B cell (primary cell): ENCODE measurements around the gene TLK1. TPM values are rescaled to one million over a fixed set of nuclear protein-coding genes. Genes with fewer than 3 reads are reported as not detected.

Experiments
- ATAC-seq: fragments of 200-7000 bp; cut with Tn5 transposase; one replicate; pipeline ENCODE4 v1.10.0; 2021; ENCODE audit warnings: low read depth, mild to moderate bottlenecking, moderate number of reproducible peaks, moderate library complexity
- CTCF ChIA-PET: fragments of 350-600 bp; sonication (Branson Sonifier 250); formaldehyde crosslinking; loops from one replicate; lab custom pipeline; 2021; ENCODE audit warnings: antibody characterized with exemption, inconsistent platforms; lab: Charles Lee
- POLR2A ChIA-PET: fragments of 350-600 bp; sonication (Branson Sonifier 250); formaldehyde crosslinking; loops from one replicate; lab custom pipeline; 2021; ENCODE audit warnings: antibody characterized with exemption; lab: Charles Lee
- DNase-seq: peaks from one replicate; pipeline ENCODE4 v3.0.0; 2013
- H2AFZ ChIP-seq: 2 replicates; pipeline ENCODE4 v1.6.1; 2012; ENCODE audit warnings: mild to moderate bottlenecking, low read depth, low read length; ENCODE audit not compliant: insufficient read depth, poor library complexity, severe bottlenecking
- H3K27ac ChIP-seq, 2 donors: 1 replicate in 1 of 2; 2 replicates in 1 of 2; pipeline ENCODE4 v1.5.1; 2012 to 2013; ENCODE audit warnings: low read length in 2 of 2, mild to moderate bottlenecking in 2 of 2, moderate library complexity in 1 of 2
- H3K27me3 ChIP-seq, 4 experiments: fragments of 200-600 bp in 1 of 4; sonication (generic) in 1 of 4; replicated peaks in 1 of 4; 1 replicate in 2 of 4; 2 replicates in 2 of 4; pipeline versions ENCODE4 v1.6.1 to v1.7.0; 2013 to 2016; ENCODE audit warnings: low read length in 3 of 4, mild to moderate bottlenecking in 2 of 4, mixed read lengths in 1 of 4, moderate library complexity in 1 of 4; ENCODE audit not compliant: insufficient read depth in 4 of 4, control insufficient read depth in 3 of 4; ENCODE audit errors: control extremely low read depth in 1 of 4
- H3K36me3 ChIP-seq, 2 experiments: replicated peaks in 1 of 2; 1 replicate in 1 of 2; 2 replicates in 1 of 2; pipeline versions ENCODE4 v1.6.1 to v1.7.1; 2013; ENCODE audit warnings: low read length in 1 of 2; ENCODE audit not compliant: insufficient read depth in 2 of 2, control insufficient read depth in 1 of 2; ENCODE audit errors: control extremely low read depth in 1 of 2, extremely low read depth in 1 of 2
- H3K4me1 ChIP-seq, 2 donors: fragments of 200-600 bp in 1 of 2; sonication (generic) in 1 of 2; 1 replicate in 1 of 2; 2 replicates in 1 of 2; pipeline versions ENCODE4 v1.5.1 to v1.6.1; 2013 to 2017; ENCODE audit warnings: low read length in 2 of 2; ENCODE audit not compliant: control insufficient read depth in 2 of 2, insufficient read depth in 2 of 2
- H3K4me2 ChIP-seq: replicated peaks from 2 replicates; pipeline ENCODE3; 2012; ENCODE audit warnings: mild to moderate bottlenecking, low read depth, low read length; ENCODE audit not compliant: poor library complexity, severe bottlenecking
- H3K4me3 ChIP-seq, 5 experiments: fragments of 200-600 bp in 1 of 5; sonication (generic) in 1 of 5; 1 replicate in 3 of 5; 2 replicates in 2 of 5; pipeline versions ENCODE4 v1.5.1 to v1.7.0; 2011 to 2016; ENCODE audit warnings: low read length in 4 of 5, mild to moderate bottlenecking in 4 of 5, low read depth in 2 of 5, control low read depth in 1 of 5, moderate library complexity in 1 of 5; ENCODE audit not compliant: insufficient read depth in 1 of 5; ENCODE audit errors: control extremely low read depth in 1 of 5, extremely low read depth in 1 of 5
- H3K79me2 ChIP-seq: fragments of 200-600 bp; sonication (generic); one replicate; pipeline ENCODE4 v1.6.0; 2016; ENCODE audit warnings: low read length; ENCODE audit not compliant: control insufficient read depth, insufficient read depth
- H3K9ac ChIP-seq: fragments of 200-600 bp; sonication (generic); 2 replicates; pipeline ENCODE4 v1.6.1; 2017; ENCODE audit warnings: mild to moderate bottlenecking, low read length, moderate library complexity
- H3K9me3 ChIP-seq, 3 donors: one replicate each; pipeline versions ENCODE4 v1.6.1 to v1.7.1; 2013; ENCODE audit warnings: low read length in 2 of 3; ENCODE audit not compliant: control insufficient read depth in 2 of 3, insufficient read depth in 1 of 3; ENCODE audit errors: control extremely low read depth in 1 of 3
- H4K20me1 ChIP-seq: 2 replicates; pipeline ENCODE4 v1.6.0; 2012; ENCODE audit warnings: mild to moderate bottlenecking, low read length; ENCODE audit not compliant: insufficient read depth, control insufficient read depth, poor library complexity, severe bottlenecking
- H3K27ac Mint-ChIP-seq: one replicate; pipeline ENCODE4 v1.8.0; 2021; ENCODE audit warnings: mixed read lengths
- H3K27me3 Mint-ChIP-seq: one replicate; pipeline ENCODE4 v1.8.0; 2021; ENCODE audit warnings: mixed read lengths
- H3K4me1 Mint-ChIP-seq: one replicate; pipeline ENCODE4 v1.8.0; 2021; ENCODE audit warnings: mixed read lengths
- H3K4me3 Mint-ChIP-seq: one replicate; pipeline ENCODE4 v1.8.0; 2021; ENCODE audit warnings: mixed read lengths
- H3K9me3 Mint-ChIP-seq: one replicate; pipeline ENCODE4 v1.8.0; 2022; ENCODE audit warnings: mixed read lengths; ENCODE audit not compliant: insufficient read depth
- CTCF ChIP-seq: fragments of 200-600 bp; IDR thresholded peaks from one replicate; pipeline ENCODE4 v1.8.0; 2022; ENCODE audit warnings: antibody characterized with exemption, mild to moderate bottlenecking
- EZH2 ChIP-seq: IDR thresholded peaks from 2 replicates; pipeline ENCODE4 v1.6.1; 2012; ENCODE audit warnings: borderline replicate concordance, low read depth, mild to moderate bottlenecking, moderate library complexity, low read length; ENCODE audit not compliant: insufficient read depth, poor library complexity, severe bottlenecking
- WGBS: methylation state at CpG from one replicate; pipeline ENCODE4 v1.1.5; 2013; ENCODE audit warnings: missing lambda C conversion rate; ENCODE audit not compliant: insufficient coverage; 5-methylcytosine and 5-hydroxymethylcytosine counted together
- intact Hi-C: fragments of 100-400 bp; cut with micrococcal nuclease; formaldehyde crosslinking; loops from one replicate; pipeline ENCODE4 v1.10.0; 2022
- polyA plus RNA-seq: library from polyadenylated mRNA; depleted of rRNA; stranded (reverse); fragments of >200 nt; gene quantifications from 2 replicates; pipeline ENCODE4 v1.2.3, GENCODE V29; 2012
- total RNA-seq, 2 donors: library from RNA; stranded (reverse); fragments of 120-200 nt in 1 of 2; gene quantifications; 1 replicate in 1 of 2; 2 replicates in 1 of 2; pipeline versions ENCODE4 v1.2.3 to v1.2.4, GENCODE V29; 2013 to 2022

TLK1 gene
- total and polyA plus RNA-seq, 2 donors (not counting 1 experiment from before 2014, with no cell fraction given), result 13.8 to 186 TPM

- ChIA-PET POLR2A (no interaction called here), CTCF (interaction anchor here (1.1 to 1.6 kb wide), 2 partner anchors 157 to 214 kb away, joined by 3 read pairs; no protein-coding TSS in a partner anchor)
- no peak for TF ChIP-seq EZH2
- Mint-ChIP-seq H3K27ac (no peak overlapping the region), H3K27me3 (no peaks in the 10 kb centered on the region), H3K4me1 (no peaks in the 10 kb centered on the region), H3K4me3 (no peak overlapping the region), H3K9me3 (no peaks in the 10 kb centered on the region)
- Histone ChIP-seq H3K4me2 (no peak overlapping the region), H3K9me3 (peaks cover 0 to 1% (median 0%) of the 10 kb centered on the region in 3 donors), H3K27me3 (no peaks in the 10 kb centered on the region), H3K27ac (no peak overlapping the region), H3K9ac (no peak overlapping the region), H3K4me1 (no peaks in the 10 kb centered on the region), H3K79me2 (no peaks in the 10 kb centered on the region), H3K36me3 (no peaks in the 10 kb centered on the region), H3K4me3 (no peak overlapping the region), H4K20me1 (no peaks in the 10 kb centered on the region), H2AFZ (no peak overlapping the region)
- intact Hi-C loops, result no loop called here
- WGBS, result 100% methylated on average over 3 of the region's 4 CpGs
- DNase-seq (no peak), ATAC-seq (no peak)
Measured at GRCh38 chr2:171201767-171202166, 41.1 kb upstream of the TLK1 start.

- no peak overlapping the region for H3K4me3 ChIP-seq
- Mint-ChIP-seq H3K27ac (no peak overlapping the region), H3K27me3 (no peaks in the 10 kb centered on the region), H3K4me1 (no peaks in the 10 kb centered on the region), H3K4me3 (no peak overlapping the region), H3K9me3 (no peaks in the 10 kb centered on the region)
- H3K4me2 ChIP-seq, result no peak overlapping the region
- no peaks in the 10 kb centered on the region for H3K4me1 ChIP-seq
- H3K27me3 ChIP-seq, result no peaks in the 10 kb centered on the region
- no peak overlapping the region for H2AFZ ChIP-seq
- H3K79me2 ChIP-seq, result no peaks in the 10 kb centered on the region
- H3K36me3 ChIP-seq, result no peaks in the 10 kb centered on the region
- H4K20me1 ChIP-seq, result no peaks in the 10 kb centered on the region
- no peak overlapping the region for H3K9ac ChIP-seq
- ATAC-seq (no peak), DNase-seq (no peak)
- intact Hi-C loops, result no loop called here
- WGBS, result 100% methylated on average over 1 of the region's 1 CpG
- CTCF ChIA-PET, result interaction anchor here (1.1 to 1.6 kb wide), 2 partner anchors 158 to 215 kb away, joined by 3 read pairs; no protein-coding TSS in a partner anchor
- TF ChIP-seq EZH2, result no peak
- TF ChIP-seq CTCF, result no peak
- no peaks in the 10 kb centered on the region for H3K9me3 ChIP-seq
- no peak overlapping the region for H3K27ac ChIP-seq
- POLR2A ChIA-PET, result no interaction called here
Measured at GRCh38 chr2:171201271-171201670, 40.6 kb upstream of the TLK1 start.
